Activated CD4-positive, alpha-beta T cell treated with anti-CD3 and anti-CD28 coated beads for 36 hours (primary cell): ENCODE data around the gene CCNY. TPM values are rescaled to one million over a fixed set of nuclear protein-coding genes. Genes with fewer than 3 reads are reported as not detected.
"Not testable (repeated sequence)": the region's sequence is repeated elsewhere in the genome, so short reads cannot be mapped to it uniquely, and the experiment has no call there.

Experiments used
- ATAC-seq: fragments of 200-7000 bp; cut with Tn5 transposase; one replicate; pipeline ENCODE4 v1.10.0; 2021; ENCODE audit warnings: mild to moderate bottlenecking, moderate library complexity
- CTCF ChIA-PET: fragments of 350-600 bp; sonication (Branson Sonifier 250); formaldehyde crosslinking; loops from one replicate; lab custom pipeline; 2021; ENCODE audit warnings: antibody characterized with exemption; lab: Charles Lee
- POLR2A ChIA-PET: fragments of 350-600 bp; sonication (Branson Sonifier 250); formaldehyde crosslinking; loops from one replicate; lab custom pipeline; 2021; ENCODE audit warnings: antibody characterized with exemption, inconsistent platforms; lab: Charles Lee
- DNase-seq: peaks from one replicate; pipeline ENCODE4 v3.0.0-alpha.2; 2020
- H3K27ac Mint-ChIP-seq: one replicate; pipeline ENCODE4 v1.8.0; 2021; ENCODE audit warnings: mixed read lengths
- H3K27me3 Mint-ChIP-seq: one replicate; pipeline ENCODE4 v1.8.0; 2021; ENCODE audit warnings: mixed read lengths
- H3K36me3 Mint-ChIP-seq: one replicate; pipeline ENCODE4 v1.8.0; 2021; ENCODE audit warnings: low read depth, mixed read lengths
- H3K4me1 Mint-ChIP-seq: one replicate; pipeline ENCODE4 v1.8.0; 2021; ENCODE audit warnings: mixed read lengths
- H3K4me3 Mint-ChIP-seq: one replicate; pipeline ENCODE4 v1.8.0; 2021; ENCODE audit warnings: mild to moderate bottlenecking, moderate library complexity, mixed read lengths
- H3K9me3 Mint-ChIP-seq: one replicate; pipeline ENCODE4 v1.8.0; 2021; ENCODE audit warnings: low read depth, mixed read lengths
- intact Hi-C, 2 experiments: fragments of 100-400 bp; cut with DNase I in 1 of 2; cut with micrococcal nuclease in 1 of 2; formaldehyde crosslinking; loops; one replicate each; pipeline versions ENCODE4 v1.14.2 to v1.15.1; 2022 to 2024; cut with DNase I, micrococcal nuclease
- total RNA-seq, 2 experiments: library from RNA; stranded (reverse); gene quantifications; one replicate each; pipeline ENCODE4 v1.2.3, GENCODE V29; 2021

Gene CCNY
- total RNA-seq, 2 experiments from 2014 or later, result 49.4 to 54.0 TPM

- H3K9me3 Mint-ChIP-seq, result no peaks in the 10 kb centered on the region
- H3K27ac Mint-ChIP-seq, result no peak overlapping the region
- DNase-seq (peak; percentile 43), ATAC-seq (peak; percentile 59)
- CTCF ChIA-PET, result interaction anchor here (0.7 to 1.0 kb wide), 3 partner anchors 8 to 41 kb away, joined by 3 read pairs; no protein-coding TSS in a partner anchor
- intact Hi-C loops, result no loop called here
- H3K4me3 Mint-ChIP-seq, result no peak overlapping the region
- H3K27me3 Mint-ChIP-seq, result no peaks in the 10 kb centered on the region
- no peaks in the 10 kb centered on the region for H3K36me3 Mint-ChIP-seq
- peaks cover 43% of the 10 kb centered on the region for H3K4me1 Mint-ChIP-seq
- POLR2A ChIA-PET, result interaction anchor here (0.6 to 1.0 kb wide), 3 partner anchors 24 to 1535 kb away, joined by 3 to 5 read pairs (median 4); no protein-coding TSS in a partner anchor
Measured at GRCh38 chr10:35409094-35409582, 72.8 kb downstream of the CCNY start.

- ChIA-PET CTCF (interaction anchor here (1.0 to 1.3 kb wide), 2 partner anchors 9 to 13 kb away, joined by 3 read pairs; no protein-coding TSS in a partner anchor), POLR2A (interaction anchor here (0.9 kb wide), 1 partner anchor 30 kb away, joined by 5 read pairs; no protein-coding TSS in a partner anchor)
- no peak overlapping the region for H3K27ac Mint-ChIP-seq
- H3K9me3 Mint-ChIP-seq, result no peaks in the 10 kb centered on the region
- no peaks in the 10 kb centered on the region for H3K36me3 Mint-ChIP-seq
- intact Hi-C loops, result loop anchor here in 1 of 2 experiments (5.0 kb wide), 1 partner anchor 33 kb away; no protein-coding TSS in a partner anchor
- peaks cover 43% of the 10 kb centered on the region for H3K4me1 Mint-ChIP-seq
- no peak for ATAC-seq
- H3K27me3 Mint-ChIP-seq, result no peaks in the 10 kb centered on the region
- H3K4me3 Mint-ChIP-seq, result no peak overlapping the region
- no peak for DNase-seq
Measured at GRCh38 chr10:35409808-35410207, 73.5 kb downstream of the CCNY start.

- intact Hi-C loops, result loop anchor here in 1 of 2 experiments (5.0 kb wide), 1 partner anchor 35 kb away; no protein-coding TSS in a partner anchor
- POLR2A ChIA-PET, result no interaction called here
- Mint-ChIP-seq H3K9me3 (no peaks in the 10 kb centered on the region), H3K4me3 (no peak overlapping the region), H3K36me3 (no peaks in the 10 kb centered on the region), H3K27me3 (no peaks in the 10 kb centered on the region), H3K4me1 (peaks cover 51% of the 10 kb centered on the region), H3K27ac (no peak overlapping the region)
- DNase-seq (no peak), ATAC-seq (no peak)
- CTCF ChIA-PET, result no interaction called here
Measured at GRCh38 chr10:35412003-35412723, 75.9 kb downstream of the CCNY start.

GRCh38 chr10:35412900-35413491 is 76.7 kb downstream of the CCNY start:
- Mint-ChIP-seq H3K27me3 (no peaks in the 10 kb centered on the region), H3K27ac (no peak overlapping the region), H3K9me3 (no peaks in the 10 kb centered on the region), H3K36me3 (no peaks in the 10 kb centered on the region), H3K4me1 (peaks cover 49% of the 10 kb centered on the region), H3K4me3 (no peak overlapping the region)
- intact Hi-C loops, result loop anchor here in 1 of 2 experiments (5.0 kb wide), 1 partner anchor 36 kb away; no protein-coding TSS in a partner anchor
- POLR2A ChIA-PET, result interaction anchor here (0.8 kb wide), 1 partner anchor 258 kb away, joined by 3 read pairs; no protein-coding TSS in a partner anchor
- CTCF ChIA-PET, result interaction anchor here (0.6 kb wide), 1 partner anchor 133 kb away, joined by 3 read pairs; no protein-coding TSS in a partner anchor
- DNase-seq, result no peak
- ATAC-seq, result peak; percentile 71

GRCh38 chr10:35413985-35414861 is 77.9 kb downstream of the CCNY start:
- no peaks in the 10 kb centered on the region for H3K36me3 Mint-ChIP-seq
- POLR2A ChIA-PET, result interaction anchor here (0.8 kb wide), 1 partner anchor 259 kb away, joined by 3 read pairs; no protein-coding TSS in a partner anchor

GRCh38 chr10:35415505-35415904 is 79.2 kb downstream of the CCNY start:
- ATAC-seq, result no peak
- Mint-ChIP-seq H3K27ac (no peak overlapping the region), H3K4me3 (no peak overlapping the region), H3K36me3 (no peaks in the 10 kb centered on the region), H3K4me1 (peaks cover 46% of the 10 kb centered on the region), H3K9me3 (no peaks in the 10 kb centered on the region), H3K27me3 (no peaks in the 10 kb centered on the region)
- intact Hi-C loops, result loop anchor here in 1 of 2 experiments (2.0 kb wide), 2 partner anchors 27 to 75 kb away; no protein-coding TSS in a partner anchor
- no peak for DNase-seq
- CTCF ChIA-PET, result interaction anchor here (1.2 kb wide), 1 partner anchor 25 kb away, joined by 3 read pairs; no protein-coding TSS in a partner anchor
- POLR2A ChIA-PET, result no interaction called here

More at GRCh38 chr10:35413985-35414861, 77.9 kb downstream of the CCNY start:
- intact Hi-C loops, result loop anchor here (2.0 to 5.0 kb wide), 3 partner anchors 29 to 73 kb away; no protein-coding TSS in a partner anchor
- Mint-ChIP-seq H3K4me1 (peaks cover 48% of the 10 kb centered on the region), H3K27ac (no peak overlapping the region), H3K4me3 (no peak overlapping the region), H3K9me3 (no peaks in the 10 kb centered on the region), H3K27me3 (no peaks in the 10 kb centered on the region)
- CTCF ChIA-PET, result interaction anchor here (0.6 to 1.3 kb wide), 5 partner anchors 26 to 293 kb away, joined by 3 to 5 read pairs (median 3); no protein-coding TSS in a partner anchor
- ATAC-seq (peak; percentile 66), DNase-seq (peak; percentile 62)

- ChIA-PET POLR2A (no interaction called here), CTCF (no interaction called here)
- intact Hi-C loops, result no loop called here
- Mint-ChIP-seq H3K4me3 (no peak overlapping the region), H3K36me3 (no peaks in the 10 kb centered on the region), H3K9me3 (no peaks in the 10 kb centered on the region), H3K27me3 (no peaks in the 10 kb centered on the region), H3K4me1 (peaks cover 50% of the 10 kb centered on the region), H3K27ac (no peak overlapping the region)
- ATAC-seq, result no peak
- DNase-seq, result no peak
Measured at GRCh38 chr10:35416619-35417312, 80.5 kb downstream of the CCNY start.

GRCh38 chr10:35417313-35417625 is 81.0 kb downstream of the CCNY start:
- H3K4me1 Mint-ChIP-seq, result peaks cover 53% of the 10 kb centered on the region
- ATAC-seq (no peak), DNase-seq (no peak)
- CTCF ChIA-PET, result interaction anchor here (0.9 to 1.0 kb wide), 2 partner anchors 15 to 23 kb away, joined by 3 to 4 read pairs; no protein-coding TSS in a partner anchor
- H3K27me3 Mint-ChIP-seq, result no peaks in the 10 kb centered on the region
- no peak overlapping the region for H3K4me3 Mint-ChIP-seq
- intact Hi-C loops, result no loop called here
- no peaks in the 10 kb centered on the region for H3K36me3 Mint-ChIP-seq
- H3K9me3 Mint-ChIP-seq, result no peaks in the 10 kb centered on the region
- POLR2A ChIA-PET, result no interaction called here
- no peak overlapping the region for H3K27ac Mint-ChIP-seq

- intact Hi-C loops, result no loop called here
- POLR2A ChIA-PET, result no interaction called here
- DNase-seq, result no peak
- H3K27ac Mint-ChIP-seq, result no peak overlapping the region
- ATAC-seq, result no peak
- H3K4me3 Mint-ChIP-seq, result no peak overlapping the region
- H3K4me1 Mint-ChIP-seq, result peaks cover 54% of the 10 kb centered on the region
- CTCF ChIA-PET, result interaction anchor here (0.9 to 1.0 kb wide), 2 partner anchors 15 to 23 kb away, joined by 3 to 4 read pairs; no protein-coding TSS in a partner anchor
- no peaks in the 10 kb centered on the region for H3K36me3 Mint-ChIP-seq
- H3K9me3 Mint-ChIP-seq, result no peaks in the 10 kb centered on the region
- H3K27me3 Mint-ChIP-seq, result no peaks in the 10 kb centered on the region
Measured at GRCh38 chr10:35417795-35418194, 81.5 kb downstream of the CCNY start.

GRCh38 chr10:35418580-35418979 is 82.3 kb downstream of the CCNY start:
- H3K4me1 Mint-ChIP-seq, result peaks cover 57% of the 10 kb centered on the region
- POLR2A ChIA-PET, H3K36me3 Mint-ChIP-seq, H3K27me3 Mint-ChIP-seq, DNase-seq, H3K4me3 Mint-ChIP-seq, H3K27ac Mint-ChIP-seq, intact Hi-C loops, H3K9me3 Mint-ChIP-seq, ATAC-seq, CTCF ChIA-PET: not testable (repeated sequence)
